SU-DHL-6 (cell line): Measurements from ENCODE around the gene OR2F1.

Source experiments
- H2AFZ ChIP-seq: fragments of 200-600 bp; sonication (generic); 2 replicates; pipeline ENCODE4 v1.6.1; 2014; ENCODE audit warnings: low read depth, mild to moderate bottlenecking, moderate library complexity, mixed read lengths, antibody characterized with exemption, low read length; ENCODE audit not compliant: severe bottlenecking
- H3F3A ChIP-seq: fragments of 200-600 bp; shearing (Covaris generic); 2 replicates; pipeline ENCODE4 v1.6.0; 2016; ENCODE audit warnings: antibody characterized with exemption, mild to moderate bottlenecking; ENCODE audit not compliant: insufficient read depth
- H3K27ac ChIP-seq: fragments of 200-600 bp; sonication (generic); 2 replicates; pipeline ENCODE4 v1.5.1; 2016; ENCODE audit warnings: low read depth, mild to moderate bottlenecking, low read length, moderate library complexity, mixed read lengths
- H3K27me3 ChIP-seq: fragments of 200-600 bp; sonication (generic), shearing (Covaris generic); 2 replicates; pipeline ENCODE4 v1.6.0; 2014; ENCODE audit warnings: mild to moderate bottlenecking, low read length
- H3K36me3 ChIP-seq: fragments of 200-600 bp; sonication (generic); 2 replicates; pipeline ENCODE4 v1.6.1; 2014; ENCODE audit warnings: mild to moderate bottlenecking, low read length, mixed read lengths
- H3K4me2 ChIP-seq: fragments of 300-600, 200-600 bp; shearing (Covaris generic), sonication (generic); 2 replicates; pipeline ENCODE4 v1.6.0; 2014; ENCODE audit warnings: low read length, low read depth, mild to moderate bottlenecking; ENCODE audit not compliant: poor library complexity, severe bottlenecking
- H3K4me3 ChIP-seq: fragments of 200-600 bp; sonication (generic); 2 replicates; pipeline ENCODE4 v1.5.1; 2014; ENCODE audit warnings: antibody characterized with exemption, low read length, mild to moderate bottlenecking, mixed read lengths; ENCODE audit not compliant: insufficient read depth, poor library complexity, severe bottlenecking
- H3K79me2 ChIP-seq: fragments of 200-600 bp; sonication (generic); 2 replicates; pipeline ENCODE4 v1.6.1; 2014; ENCODE audit warnings: mild to moderate bottlenecking, low read length, moderate library complexity; ENCODE audit not compliant: insufficient read depth
- H3K9ac ChIP-seq: fragments of 200-600 bp; sonication (generic); 2 replicates; pipeline ENCODE4 v1.7.0; 2014; ENCODE audit warnings: mild to moderate bottlenecking, low read length
- H3K9me2 ChIP-seq: fragments of 200-600 bp; sonication (generic); replicated peaks from 2 replicates; pipeline ENCODE4 v1.6.1; 2014; ENCODE audit warnings: low read length; ENCODE audit not compliant: insufficient read depth
- H3K9me3 ChIP-seq: fragments of 200-600 bp; sonication (generic); 2 replicates; pipeline ENCODE4 v1.6.1; 2014; ENCODE audit warnings: low read length, mixed read lengths; ENCODE audit not compliant: insufficient read depth
- H4K20me1 ChIP-seq: fragments of 200-600 bp; sonication (generic); 2 replicates; pipeline ENCODE4 v1.6.1; 2014; ENCODE audit warnings: low read depth, mild to moderate bottlenecking, antibody characterized with exemption, low read length, moderate library complexity, mixed read lengths
- CTCF ChIP-seq: fragments of 200-600 bp; sonication (generic); IDR thresholded peaks from one replicate; pipeline ENCODE4 v1.5.1; 2017; ENCODE audit warnings: antibody characterized with exemption, mild to moderate bottlenecking, low read length, moderate library complexity; ENCODE audit not compliant: insufficient read depth, poor library complexity, severe bottlenecking
- EZH2phosphoT487 ChIP-seq: fragments of 200-600 bp; sonication (generic), shearing (Covaris generic); conservative IDR thresholded peaks from 2 replicates; pipeline ENCODE4 v1.6.1; 2018; ENCODE audit warnings: mild to moderate bottlenecking, antibody characterized with exemption, low read length, moderate library complexity, mixed read lengths

Gene OR2F1

GRCh38 chr7:143974459-143974858 is 19.8 kb downstream of the OR2F1 start:
- Histone ChIP-seq H4K20me1 (no peaks in the 10 kb centered on the region), H3F3A (no peaks in the 10 kb centered on the region), H3K9me3 (no peaks in the 10 kb centered on the region), H2AFZ (no peak overlapping the region), H3K9me2 (no peaks in the 10 kb centered on the region), H3K4me2 (no peak overlapping the region), H3K27me3 (no peaks in the 10 kb centered on the region), H3K27ac (no peak overlapping the region), H3K79me2 (no peaks in the 10 kb centered on the region), H3K36me3 (no peaks in the 10 kb centered on the region), H3K4me3 (no peak overlapping the region), H3K9ac (no peak overlapping the region)
- TF ChIP-seq CTCF: no peak
- TF ChIP-seq EZH2phosphoT487: no peak

- TF ChIP-seq CTCF (no peak), EZH2phosphoT487 (no peak)
- Histone ChIP-seq H2AFZ (no peak overlapping the region), H3K4me2 (no peak overlapping the region)
Observed at GRCh38 chr7:143975617-143976016, 21.0 kb downstream of the OR2F1 start.

GRCh38 chr7:143978585-143978984 is 23.9 kb downstream of the OR2F1 start:
- H3F3A ChIP-seq: no peaks in the 10 kb centered on the region
- H3K4me3 ChIP-seq: no peak overlapping the region
- no peak overlapping the region for H3K4me2 ChIP-seq
- H3K36me3 ChIP-seq: no peaks in the 10 kb centered on the region
- H2AFZ ChIP-seq: no peak overlapping the region
- no peaks in the 10 kb centered on the region for H4K20me1 ChIP-seq
- no peaks in the 10 kb centered on the region for H3K9me3 ChIP-seq
- H3K79me2 ChIP-seq: no peaks in the 10 kb centered on the region
- no peaks in the 10 kb centered on the region for H3K9me2 ChIP-seq
- H3K27me3 ChIP-seq: no peaks in the 10 kb centered on the region
- H3K9ac ChIP-seq: no peak overlapping the region
- H3K27ac ChIP-seq: no peak overlapping the region
- TF ChIP-seq CTCF (no peak), EZH2phosphoT487 (no peak)

More at GRCh38 chr7:143975617-143976016, 21.0 kb downstream of the OR2F1 start:
- no peaks in the 10 kb centered on the region for H3K9me2 ChIP-seq
- no peak overlapping the region for H3K4me3 ChIP-seq
- no peak overlapping the region for H3K27ac ChIP-seq
- no peaks in the 10 kb centered on the region for H4K20me1 ChIP-seq
- no peaks in the 10 kb centered on the region for H3K9me3 ChIP-seq
- H3K79me2 ChIP-seq: no peaks in the 10 kb centered on the region
- no peak overlapping the region for H3K9ac ChIP-seq
- H3F3A ChIP-seq: no peaks in the 10 kb centered on the region
- H3K36me3 ChIP-seq: no peaks in the 10 kb centered on the region
- no peaks in the 10 kb centered on the region for H3K27me3 ChIP-seq

- H3K27ac ChIP-seq: no peak overlapping the region
- no peaks in the 10 kb centered on the region for H3K9me2 ChIP-seq
- no peak overlapping the region for H3K4me3 ChIP-seq
- H3K9me3 ChIP-seq: no peaks in the 10 kb centered on the region
- H3K79me2 ChIP-seq: no peaks in the 10 kb centered on the region
- no peak overlapping the region for H3K9ac ChIP-seq
- H2AFZ ChIP-seq: no peak overlapping the region
- TF ChIP-seq EZH2phosphoT487: no peak
- no peak for TF ChIP-seq CTCF
- H3K36me3 ChIP-seq: no peaks in the 10 kb centered on the region
- no peaks in the 10 kb centered on the region for H3F3A ChIP-seq
- H3K27me3 ChIP-seq: no peaks in the 10 kb centered on the region
- H3K4me2 ChIP-seq: no peak overlapping the region
- no peaks in the 10 kb centered on the region for H4K20me1 ChIP-seq
Observed at GRCh38 chr7:143979359-143979758, 24.7 kb downstream of the OR2F1 start.
